Fibroblast of lung (primary cell): ENCODE measurements around the gene DCN. TPM values are rescaled to one million over a fixed set of nuclear protein-coding genes. Genes with fewer than 3 reads are reported as not detected.
A peak's percentile ranks its signal among the peaks of the same experiment; 100 is the strongest.

Experiments
- DNase-seq, 2 donors: peaks; one replicate each; pipeline versions ENCODE4 v3.0.0 to v3.0.0-alpha.2; 2010; ENCODE audit warnings: low read depth in 2 of 2
- H2AFZ ChIP-seq: 2 replicates; pipeline ENCODE4 v1.5.1; 2012; ENCODE audit warnings: low read length, control low read depth, inconsistent platforms
- H3K27ac ChIP-seq: 2 replicates; pipeline ENCODE4 v1.5.1; 2011; ENCODE audit warnings: low read length, control low read depth; ENCODE audit not compliant: insufficient read depth
- H3K27me3 ChIP-seq: 2 replicates; pipeline ENCODE4 v1.5.1; 2011; ENCODE audit warnings: mild to moderate bottlenecking, low read length; ENCODE audit not compliant: control insufficient read depth, insufficient read depth
- H3K36me3 ChIP-seq: 2 replicates; pipeline ENCODE4 v1.5.1; 2011; ENCODE audit warnings: low read length; ENCODE audit not compliant: control insufficient read depth, insufficient read depth
- H3K4me1 ChIP-seq: 2 replicates; pipeline ENCODE4 v1.5.1; 2011; ENCODE audit warnings: low read length; ENCODE audit not compliant: control insufficient read depth, insufficient read depth; ENCODE audit errors: extremely low read depth
- H3K4me2 ChIP-seq: 2 replicates; pipeline ENCODE4 v1.5.1; 2011; ENCODE audit warnings: low read length, control low read depth; ENCODE audit not compliant: insufficient read depth; ENCODE audit errors: extremely low read depth
- H3K4me3 ChIP-seq, 4 experiments: fragments of 200-600 bp in 1 of 4; sonication (generic) in 1 of 4; replicated peaks in 1 of 4; 2 replicates each; pipeline ENCODE4 v1.5.1; 2011 to 2016; ENCODE audit warnings: low read length in 4 of 4, low read depth in 3 of 4, mild to moderate bottlenecking in 3 of 4, control low read depth in 2 of 4, inconsistent platforms in 1 of 4, mixed read lengths in 1 of 4; ENCODE audit not compliant: insufficient read depth in 1 of 4; ENCODE audit errors: control extremely low read depth in 1 of 4
- H3K79me2 ChIP-seq: 2 replicates; pipeline ENCODE4 v1.5.1; 2012; ENCODE audit warnings: mild to moderate bottlenecking, low read length, inconsistent platforms; ENCODE audit not compliant: control insufficient read depth, insufficient read depth
- H3K9ac ChIP-seq: 2 replicates; pipeline ENCODE4 v1.5.1; 2011; ENCODE audit warnings: mild to moderate bottlenecking, low read length, control low read depth; ENCODE audit not compliant: insufficient read depth
- H3K9me3 ChIP-seq: 2 replicates; pipeline ENCODE4 v1.5.1; 2012; ENCODE audit warnings: low read depth, low read length; ENCODE audit not compliant: control insufficient read depth, insufficient read depth
- H4K20me1 ChIP-seq: 2 replicates; pipeline ENCODE4 v1.5.1; 2011; ENCODE audit warnings: low read length; ENCODE audit not compliant: control insufficient read depth, insufficient read depth; ENCODE audit errors: extremely low read depth
- CTCF ChIP-seq, 2 donors: IDR thresholded peaks in 1 of 2; conservative IDR thresholded peaks in 1 of 2; 1 replicate in 1 of 2; 2 replicates in 1 of 2; pipeline ENCODE4 v1.5.1; 2011 to 2012; ENCODE audit warnings: low read length in 2 of 2, control low read depth in 1 of 2, inconsistent platforms in 1 of 2, low read depth in 1 of 2, mild to moderate bottlenecking in 1 of 2
- EZH2 ChIP-seq: IDR thresholded peaks from 2 replicates; pipeline ENCODE4 v1.5.1; 2012; ENCODE audit warnings: low read length, control low read depth, mild to moderate bottlenecking; ENCODE audit errors: missing control alignments
- polyA plus RNA-seq, 2 donors: library from polyadenylated mRNA; depleted of rRNA in 1 of 2; stranded (reverse) in 1 of 2; unstranded in 1 of 2; fragments of >200 nt; gene quantifications; 2 replicates each; pipeline ENCODE4 v1.2.1, GENCODE V29; 2011 to 2012; ENCODE audit warnings: missing spikeins in 1 of 2
- total RNA-seq: library from RNA; depleted of rRNA; stranded (reverse); fragments of >200 nt; gene quantifications from 2 replicates; pipeline ENCODE4 v1.2.1, GENCODE V29; 2014

DCN gene
- total and polyA plus RNA-seq, 2 donors (not counting 1 experiment from before 2014, with no cell fraction given) = 902 to 4,941 TPM

- Histone ChIP-seq H3K4me1 (peaks cover 4% of the 10 kb centered on the region), H3K36me3 (no peaks in the 10 kb centered on the region), H3K4me3 (no peak overlapping the region), H3K79me2 (no peaks in the 10 kb centered on the region), H3K4me2 (no peak overlapping the region), H3K27ac (no peak overlapping the region), H2AFZ (no peak overlapping the region), H4K20me1 (no peaks in the 10 kb centered on the region), H3K27me3 (no peaks in the 10 kb centered on the region), H3K9ac (no peak overlapping the region), H3K9me3 (no peaks in the 10 kb centered on the region)
- peak; percentile 95 to 96 for DNase-seq
- TF ChIP-seq EZH2 (no peak), CTCF (conservative IDR thresholded peaks at IDR 0.05 in 1 of 2, IDR thresholded peaks at IDR 0.05 in 1 of 2; ENCODE audit: low read depth in 1 of 2, low read length in 2 of 2) (no peak)
These were observed 83.7 kb downstream of the DCN start for GRCh38 chr12:91098941-91099340.

GRCh38 chr12:91098461-91098860 lies 84.2 kb downstream of the DCN start:
- no peak overlapping the region for H3K4me2 ChIP-seq
- peaks cover 4% of the 10 kb centered on the region for H3K4me1 ChIP-seq
- H3K27me3 ChIP-seq = no peaks in the 10 kb centered on the region
- no peaks in the 10 kb centered on the region for H3K36me3 ChIP-seq
- no peaks in the 10 kb centered on the region for H3K9me3 ChIP-seq
- TF ChIP-seq EZH2 (no peak), CTCF (conservative IDR thresholded peaks at IDR 0.05 in 1 of 2, IDR thresholded peaks at IDR 0.05 in 1 of 2; ENCODE audit: low read depth in 1 of 2, low read length in 2 of 2) (no peak)
- no peaks in the 10 kb centered on the region for H3K79me2 ChIP-seq
- H4K20me1 ChIP-seq = no peaks in the 10 kb centered on the region
- no peak overlapping the region for H3K9ac ChIP-seq
- no peak overlapping the region for H2AFZ ChIP-seq
- no peak overlapping the region for H3K27ac ChIP-seq
- no peak overlapping the region for H3K4me3 ChIP-seq
- no peak for DNase-seq

- Histone ChIP-seq H3K79me2 (no peaks in the 10 kb centered on the region), H3K4me2 (no peak overlapping the region), H3K9ac (no peak overlapping the region), H3K27ac (no peak overlapping the region), H3K27me3 (no peaks in the 10 kb centered on the region), H3K4me1 (peaks cover 4% of the 10 kb centered on the region), H3K4me3 (no peak overlapping the region), H3K9me3 (no peaks in the 10 kb centered on the region), H3K36me3 (no peaks in the 10 kb centered on the region), H4K20me1 (no peaks in the 10 kb centered on the region), H2AFZ (no peak overlapping the region)
- no peak for DNase-seq
- TF ChIP-seq EZH2 (no peak), CTCF (conservative IDR thresholded peaks at IDR 0.05 in 1 of 2, IDR thresholded peaks at IDR 0.05 in 1 of 2; ENCODE audit: low read depth in 1 of 2, low read length in 2 of 2) (no peak)
These were observed 87.7 kb downstream of the DCN start for GRCh38 chr12:91094957-91095356.
